Measurements from ENCODE around the gene HIP1.
"Not testable (repeated sequence)": the region's sequence is repeated elsewhere in the genome, so short reads cannot be mapped to it uniquely, and the experiment has no call there.

The HIP1 gene

DNA sequence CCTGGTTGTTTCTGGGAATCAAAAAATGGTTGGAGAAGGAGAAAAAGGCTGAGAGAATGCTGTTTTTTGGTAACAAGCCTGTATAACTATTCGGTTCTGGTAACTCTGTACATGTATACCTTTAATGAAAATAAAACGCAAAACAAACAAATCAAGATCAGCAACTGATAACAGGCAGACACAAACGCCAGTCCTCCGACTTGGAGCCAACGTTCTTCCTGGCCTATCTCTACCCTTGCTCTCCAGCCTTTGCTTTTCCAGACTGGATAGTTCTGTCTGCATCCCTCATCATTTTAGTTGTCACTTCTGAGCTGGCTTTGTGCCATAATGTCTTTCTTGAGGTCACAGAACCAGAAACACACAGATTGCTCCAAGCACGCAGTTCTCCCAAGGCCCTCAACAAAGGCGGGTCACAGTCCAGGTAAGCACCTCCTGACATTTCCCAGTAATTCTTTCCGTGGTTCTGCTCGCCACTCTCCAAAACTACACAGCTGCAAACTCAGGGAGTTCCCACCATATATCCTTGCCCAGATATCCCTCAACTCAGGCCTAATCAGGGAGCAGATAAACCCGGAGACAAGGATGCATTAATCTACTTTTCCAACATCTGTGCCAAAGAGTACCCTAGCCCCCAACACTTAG lies 20.2 kb downstream of the HIP1 start:
- DNase-seq (ENCODE audit: low read depth): no peak
- H3K4me3 ChIP-seq (ENCODE audit: control insufficient read depth, low read depth, low read length): no peak overlapping the region
- TF ChIP-seq, protein P1, sequence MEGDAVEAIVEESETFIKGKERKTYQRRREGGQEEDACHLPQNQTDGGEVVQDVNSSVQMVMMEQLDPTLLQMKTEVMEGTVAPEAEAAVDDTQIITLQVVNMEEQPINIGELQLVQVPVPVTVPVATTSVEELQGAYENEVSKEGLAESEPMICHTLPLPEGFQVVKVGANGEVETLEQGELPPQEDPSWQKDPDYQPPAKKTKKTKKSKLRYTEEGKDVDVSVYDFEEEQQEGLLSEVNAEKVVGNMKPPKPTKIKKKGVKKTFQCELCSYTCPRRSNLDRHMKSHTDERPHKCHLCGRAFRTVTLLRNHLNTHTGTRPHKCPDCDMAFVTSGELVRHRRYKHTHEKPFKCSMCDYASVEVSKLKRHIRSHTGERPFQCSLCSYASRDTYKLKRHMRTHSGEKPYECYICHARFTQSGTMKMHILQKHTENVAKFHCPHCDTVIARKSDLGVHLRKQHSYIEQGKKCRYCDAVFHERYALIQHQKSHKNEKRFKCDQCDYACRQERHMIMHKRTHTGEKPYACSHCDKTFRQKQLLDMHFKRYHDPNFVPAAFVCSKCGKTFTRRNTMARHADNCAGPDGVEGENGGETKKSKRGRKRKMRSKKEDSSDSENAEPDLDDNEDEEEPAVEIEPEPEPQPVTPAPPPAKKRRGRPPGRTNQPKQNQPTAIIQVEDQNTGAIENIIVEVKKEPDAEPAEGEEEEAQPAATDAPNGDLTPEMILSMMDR (IDR thresholded peaks at IDR 0.05; ENCODE audit: control insufficient read depth, insufficient read depth, low read depth, low read length, missing control alignments): no peak

DNA sequence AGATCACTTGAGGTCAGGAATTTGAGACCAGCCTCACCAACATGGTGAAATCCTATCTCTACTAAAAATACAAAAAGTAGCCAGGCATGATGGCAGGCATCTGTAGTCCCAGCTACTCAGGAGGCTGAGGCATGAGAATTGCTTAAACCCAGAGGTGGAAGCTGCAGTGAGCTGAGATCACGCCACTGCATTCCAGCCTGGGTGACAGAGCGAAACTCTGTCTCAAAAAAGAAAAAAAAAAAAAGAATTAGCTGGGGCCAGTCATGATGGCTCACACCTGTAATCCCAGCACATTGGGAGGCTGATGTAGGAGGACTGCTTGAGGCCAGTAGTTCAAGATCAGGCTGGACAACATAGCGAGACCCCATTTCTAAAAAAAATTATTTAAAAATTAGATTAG lies 21.0 kb downstream of the HIP1 start:
- not testable (repeated sequence) for H3K4me3 ChIP-seq (ENCODE audit: control insufficient read depth, low read depth, low read length); DNase-seq (ENCODE audit: low read depth)

DNA sequence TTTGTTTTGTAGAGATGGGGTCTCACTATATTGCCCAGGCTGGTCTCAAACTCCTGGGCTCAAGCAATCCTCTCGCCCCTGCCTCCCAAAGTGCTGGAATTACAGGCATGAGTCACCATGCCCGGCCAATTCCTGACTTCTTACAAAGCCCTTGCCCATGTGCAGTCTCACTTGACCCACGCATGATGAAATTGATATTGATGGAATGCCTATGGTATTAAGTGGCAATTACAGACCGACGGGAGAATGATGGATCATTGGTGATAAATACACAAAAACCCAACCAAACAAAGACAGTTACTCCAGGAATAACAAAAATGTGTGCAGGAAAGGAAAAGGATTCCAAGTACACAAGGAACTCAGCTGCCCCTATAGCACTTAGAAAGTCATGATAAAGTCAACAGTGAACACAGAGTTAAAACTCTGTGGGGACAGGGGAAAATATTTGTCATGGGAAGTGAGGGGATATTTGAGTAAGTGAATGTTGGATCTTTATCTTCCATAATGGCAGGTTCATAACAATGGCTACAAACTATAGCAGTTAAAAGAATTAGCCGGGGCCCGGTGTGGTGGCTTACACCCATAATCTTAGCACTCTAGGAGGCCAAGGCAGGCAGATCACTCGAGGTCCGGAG lies 21.6 kb downstream of the HIP1 start:
- H3K4me3 ChIP-seq (ENCODE audit: control insufficient read depth, low read depth, low read length): no peak overlapping the region
- TF ChIP-seq, protein P1 (IDR thresholded peaks at IDR 0.05; ENCODE audit: control insufficient read depth, insufficient read depth, low read depth, low read length, missing control alignments): no peak
- DNase-seq (ENCODE audit: low read depth): peak; percentile 23

DNA sequence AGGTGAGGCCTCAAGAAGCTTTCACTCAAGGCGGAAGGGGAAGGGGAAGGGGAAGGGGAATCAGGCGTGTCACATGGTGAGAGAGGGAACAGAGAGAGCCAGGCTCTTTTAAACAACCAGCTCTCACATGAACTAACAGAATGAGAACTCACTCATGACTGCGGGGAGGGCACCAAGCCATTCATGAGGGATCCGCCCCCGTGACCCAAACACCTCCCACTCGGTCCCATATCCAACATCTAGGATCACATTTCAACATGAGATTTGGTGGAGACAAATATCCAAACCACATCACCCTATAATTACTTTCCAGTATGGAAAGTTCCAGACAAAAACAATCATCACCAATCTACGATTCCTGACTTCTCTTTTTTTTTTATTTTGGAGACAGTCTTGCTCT lies 22.9 kb downstream of the HIP1 start:
- DNase-seq (ENCODE audit: low read depth): no peak
- H3K4me3 ChIP-seq (ENCODE audit: control insufficient read depth, low read depth, low read length): no peak overlapping the region
- TF ChIP-seq, protein P1 (IDR thresholded peaks at IDR 0.05; ENCODE audit: control insufficient read depth, insufficient read depth, low read depth, low read length, missing control alignments): no peak

DNA sequence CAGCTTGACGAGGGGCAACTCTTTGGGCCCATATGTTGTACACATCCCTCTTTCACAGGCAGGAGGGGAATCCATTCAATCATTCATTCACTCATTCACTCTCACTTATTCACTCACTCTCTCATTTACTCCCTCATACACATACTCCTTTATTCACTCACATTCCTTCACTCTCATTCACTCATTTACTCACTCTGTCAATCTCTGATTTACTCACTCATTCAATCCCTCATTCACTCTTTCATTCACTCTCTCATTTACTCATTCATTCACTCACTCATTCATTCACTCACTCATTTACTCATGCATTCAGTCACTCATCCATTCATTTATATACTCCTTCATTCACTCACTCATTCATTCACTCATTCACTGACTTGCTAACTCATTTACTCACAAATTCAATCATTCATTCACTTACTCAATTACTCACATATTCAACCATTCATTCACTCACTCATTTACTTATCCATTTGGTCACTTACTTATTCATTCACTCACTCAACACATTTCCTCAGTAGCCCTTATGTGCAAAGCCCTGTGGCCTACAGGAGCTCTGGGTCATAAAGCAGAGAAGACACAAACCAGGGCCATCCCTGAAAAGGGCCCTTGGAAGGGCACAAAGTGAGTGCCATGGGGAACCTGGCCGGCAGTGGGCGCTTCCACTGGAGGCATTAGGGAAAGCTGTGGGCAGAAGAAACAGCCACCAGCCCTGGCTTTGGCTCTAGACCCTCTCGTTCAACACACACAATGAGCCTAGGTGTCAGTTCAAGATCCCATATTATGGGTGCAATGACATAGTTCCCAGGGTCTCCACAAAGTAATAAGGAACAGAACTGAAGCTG lies 26.0 kb downstream of the HIP1 start:
- no peak for DNase-seq (ENCODE audit: low read depth)
- H3K4me3 ChIP-seq (ENCODE audit: control insufficient read depth, low read depth, low read length): no peak overlapping the region
- TF ChIP-seq, protein P1 (IDR thresholded peaks at IDR 0.05; ENCODE audit: control insufficient read depth, insufficient read depth, low read depth, low read length, missing control alignments): no peak

DNA sequence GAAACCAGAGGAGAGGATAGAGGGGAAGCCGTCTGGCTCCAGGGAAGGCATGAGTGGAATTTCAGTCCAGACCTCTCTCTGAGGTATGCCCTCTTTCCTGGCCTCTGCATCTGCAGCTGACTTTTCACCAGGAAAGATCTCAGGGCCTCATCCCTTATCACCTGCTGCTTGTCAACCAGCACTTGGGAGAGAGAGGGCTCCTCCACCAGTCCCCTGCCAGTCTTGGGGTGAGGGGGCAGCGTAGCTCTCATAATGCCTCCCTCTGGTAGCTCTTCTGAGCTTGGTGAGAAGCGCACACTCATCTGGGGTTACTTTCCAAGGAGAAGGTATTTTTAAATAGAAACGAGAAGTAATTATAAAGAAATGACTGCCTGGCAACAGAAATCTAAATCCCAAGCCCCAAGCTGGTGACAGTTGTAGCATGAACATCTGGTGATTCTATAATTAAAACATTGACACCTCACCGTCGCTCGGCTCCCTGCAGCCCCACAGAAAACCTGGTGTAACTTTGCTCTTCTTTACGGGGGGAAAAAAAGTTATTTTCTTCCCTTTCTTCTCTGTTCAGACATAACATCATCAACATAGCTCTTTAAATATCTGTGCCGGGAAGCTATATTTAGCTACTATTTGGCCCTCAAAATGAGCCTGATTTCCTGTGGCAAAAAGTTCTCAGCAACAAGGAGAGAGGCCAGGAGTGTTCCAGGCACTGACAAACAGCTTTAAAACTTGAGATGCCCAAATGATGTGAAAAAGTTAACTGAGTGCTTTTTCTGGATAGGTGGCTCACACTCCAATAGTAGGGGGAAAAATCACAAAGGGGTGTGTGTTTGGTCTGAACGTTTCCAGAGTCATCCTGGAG lies 26.9 kb downstream of the HIP1 start:
- H3K4me3 ChIP-seq (ENCODE audit: control insufficient read depth, low read depth, low read length): no peak overlapping the region
- DNase-seq (ENCODE audit: low read depth): no peak
- TF ChIP-seq, protein P1 (IDR thresholded peaks at IDR 0.05; ENCODE audit: control insufficient read depth, insufficient read depth, low read depth, low read length, missing control alignments): no peak

All from AG09309 (cell line).